ENCODE data around the gene EIF4H.
"Not testable (repeated sequence)": the region's sequence is repeated elsewhere in the genome, so short reads cannot be mapped to it uniquely, and the experiment has no call there.

Gene EIF4H

GRCh38 chr7:74202841-74203556, 28.8 kb downstream of the EIF4H start:
- no peak for DNase-seq

- no peak for DNase-seq
Measured at GRCh38 chr7:74203956-74204618, 29.9 kb downstream of the EIF4H start.

- DNase-seq: not testable (repeated sequence)
Measured at GRCh38 chr7:74206052-74206451, 31.9 kb downstream of the EIF4H start.

- DNase-seq: peak; percentile 43
Measured at GRCh38 chr7:74206589-74207120, 32.5 kb downstream of the EIF4H start.

GRCh38 chr7:74207586-74207985, 33.4 kb downstream of the EIF4H start:
- DNase-seq: no peak

GRCh38 chr7:74208241-74208640, 34.1 kb downstream of the EIF4H start:
- DNase-seq: not testable (repeated sequence)

GRCh38 chr7:74212661-74213060, 38.5 kb downstream of the EIF4H start:
- DNase-seq: no peak

- no peak for DNase-seq
Measured at GRCh38 chr7:74214816-74215630, 40.9 kb downstream of the EIF4H start.

- DNase-seq: no peak
Measured at GRCh38 chr7:74215921-74216320, 41.8 kb downstream of the EIF4H start.

GRCh38 chr7:74216361-74216761, 42.2 kb downstream of the EIF4H start:
- no peak for DNase-seq

GRCh38 chr7:74217455-74218342, 43.5 kb downstream of the EIF4H start:
- no peak for DNase-seq

GRCh38 chr7:74218343-74218698, 44.2 kb downstream of the EIF4H start:
- DNase-seq: no peak

GRCh38 chr7:74219416-74219815, 45.3 kb downstream of the EIF4H start:
- DNase-seq: no peak

GRCh38 chr7:74220229-74220628, 46.1 kb downstream of the EIF4H start:
- DNase-seq: no peak

- DNase-seq: no peak
Measured at GRCh38 chr7:74221713-74222112, 47.6 kb downstream of the EIF4H start.

GRCh38 chr7:74222851-74223710, 48.9 kb downstream of the EIF4H start:
- no peak for DNase-seq

- DNase-seq: peak; percentile 37
Measured at GRCh38 chr7:74223711-74224510, 49.8 kb downstream of the EIF4H start.

GRCh38 chr7:74224511-74224832, 50.3 kb downstream of the EIF4H start:
- no peak for DNase-seq

GRCh38 chr7:74224907-74225306, 50.8 kb downstream of the EIF4H start:
- DNase-seq: not testable (repeated sequence)

GRCh38 chr7:74225400-74225799, 51.2 kb downstream of the EIF4H start:
- DNase-seq: no peak

GRCh38 chr7:74226633-74227032, 52.5 kb downstream of the EIF4H start:
- no peak for DNase-seq

All from DMS79 (cell line).